Esophagus muscularis mucosa (tissue), 4 donors: ENCODE data around the gene RPP40. TPM values are rescaled to one million over a fixed set of nuclear protein-coding genes. Genes with fewer than 3 reads are reported as not detected.

Experiments used
- DNase-seq: peaks from one replicate; pipeline ENCODE4 v3.0.0-alpha.2; 2017; ENCODE audit errors: extremely low spot score
- H3K27ac ChIP-seq, 4 donors: fragments of 200-600 bp; sonication (generic); replicated peaks in 1 of 4; 1 replicate in 3 of 4; 2 replicates in 1 of 4; pipeline ENCODE4 v1.5.1; 2016 to 2019; ENCODE audit warnings: mild to moderate bottlenecking in 1 of 4
- H3K27me3 ChIP-seq, 4 donors: fragments of 200-600 bp; sonication (generic); one replicate each; pipeline versions ENCODE4 v1.5.1 to v1.6.0; 2016 to 2019
- H3K36me3 ChIP-seq, 4 donors: fragments of 200-600 bp; sonication (generic); one replicate each; pipeline ENCODE4 v1.5.1; 2016 to 2019
- H3K4me1 ChIP-seq, 4 donors: fragments of 200-600 bp; sonication (generic); one replicate each; pipeline ENCODE4 v1.5.1; 2016 to 2019
- H3K4me3 ChIP-seq, 4 donors: fragments of 200-600 bp; sonication (generic); 1 replicate in 2 of 4; 2 replicates in 2 of 4; pipeline ENCODE4 v1.5.1; 2016 to 2019; ENCODE audit warnings: mild to moderate bottlenecking in 4 of 4, moderate library complexity in 1 of 4
- H3K9me3 ChIP-seq, 4 donors: fragments of 200-600 bp; sonication (generic); 1 replicate in 3 of 4; 2 replicates in 1 of 4; pipeline ENCODE4 v1.5.1; 2016 to 2019
- EP300 ChIP-seq: sonication (generic); formaldehyde crosslinking; IDR thresholded peaks from one replicate; pipeline ENCODE4 v1.6.1; 2017; ENCODE audit warnings: antibody characterized with exemption
- POLR2A ChIP-seq: fragments of 450-650 bp; IDR thresholded peaks from one replicate; pipeline ENCODE4 v1.6.1; 2017; ENCODE audit warnings: antibody characterized with exemption, moderate library complexity, mild to moderate bottlenecking, low read depth
- POLR2AphosphoS5 ChIP-seq, 2 donors: sonication (generic); formaldehyde crosslinking; IDR thresholded peaks; one replicate each; pipeline ENCODE4 v1.6.1; 2017; ENCODE audit warnings: antibody characterized with exemption in 2 of 2
- WGBS: methylation state at CpG from one replicate; pipeline ENCODE4 v1.1.5; 2018; 5-methylcytosine and 5-hydroxymethylcytosine counted together
- intact Hi-C: fragments of 100-400 bp; cut with DNase I; formaldehyde crosslinking; loops from one replicate; pipeline ENCODE4 v1.15.1; 2023
- total RNA-seq, 4 donors: library from RNA; depleted of rRNA; stranded (reverse); fragments of >200 nt; gene quantifications; one replicate each; pipeline versions ENCODE4 v1.1.0 to v1.2.1, GENCODE V29; 2016
- TF ChIP-seq, protein P1 (sequence below), 3 experiments: fragments of 200-600 bp in 2 of 3; fragments of 450-650 bp in 1 of 3; sonication (generic) in 2 of 3; IDR thresholded peaks; one replicate each; pipeline ENCODE4 v1.5.1; 2017 to 2019; ENCODE audit warnings: antibody characterized with exemption in 3 of 3, mild to moderate bottlenecking in 2 of 3, moderate library complexity in 1 of 3

Gene RPP40
- total RNA-seq, 4 donors from 2014 or later = 2.5 to 7.9 (median 3.8) TPM

DNA sequence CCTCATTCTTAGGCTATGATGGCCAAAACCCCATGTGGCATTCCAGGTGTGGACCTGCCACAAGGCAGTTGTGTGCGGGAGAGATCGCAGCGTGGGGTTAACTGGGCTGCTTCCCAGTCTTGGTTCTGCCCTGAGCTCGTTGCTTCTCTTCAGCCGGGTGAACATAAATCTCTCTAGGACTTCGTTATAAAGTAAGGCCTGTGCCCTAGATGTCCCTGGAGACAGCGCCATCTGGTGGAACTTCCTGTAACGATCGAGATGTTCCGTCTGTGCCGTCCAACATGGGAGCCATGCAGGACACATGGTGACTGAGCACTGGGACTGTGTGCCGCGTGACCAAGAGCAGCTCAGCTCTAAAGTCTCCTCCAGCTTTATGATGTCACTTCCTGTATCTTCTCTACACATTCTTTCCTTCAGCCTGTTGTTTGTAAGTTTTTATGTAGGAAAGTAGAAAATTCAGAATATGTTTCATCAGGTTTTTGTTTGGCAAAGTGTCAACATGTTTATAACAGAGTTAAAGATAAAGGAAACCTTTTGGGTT is 26.8 kb upstream of the RPP40 start:
- intact Hi-C loops = no loop called here
- WGBS = 29% methylated on average over 12 of the region's 13 CpGs
- DNase-seq = no peak

DNA sequence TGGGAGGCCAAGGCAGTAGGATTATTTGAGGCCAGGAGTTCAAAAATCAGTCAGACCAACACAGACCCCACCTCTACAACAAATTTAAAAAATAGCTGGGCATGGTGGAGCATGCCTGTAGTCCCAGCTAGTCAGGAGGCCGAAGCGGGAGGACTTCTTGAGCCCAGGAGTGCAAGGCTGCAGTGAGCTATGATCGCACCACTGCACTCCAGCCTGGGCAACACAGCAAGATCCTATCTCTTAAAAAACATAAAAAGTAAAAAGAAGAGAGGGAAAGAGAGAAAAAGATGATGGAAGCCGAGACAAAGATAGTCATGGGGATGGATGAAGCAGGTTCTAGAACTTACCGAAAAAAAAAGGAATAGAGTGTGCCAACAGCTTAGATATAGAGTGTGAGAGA is 25.8 kb upstream of the RPP40 start:
- Histone ChIP-seq H3K27me3 (no peaks in the 10 kb centered on the region), H3K4me3 (no peak overlapping the region), H3K36me3 (no peaks in the 10 kb centered on the region), H3K27ac (no peak overlapping the region), H3K4me1 (peaks cover 8 to 34% (median 19%) of the 10 kb centered on the region in 4 donors), H3K9me3 (no peaks in the 10 kb centered on the region)
- TF ChIP-seq EP300 = no peak
- intact Hi-C loops = loop anchor here (10.0 kb wide), 1 partner anchor 55 kb away; the partner anchor contains the start of gene PPP1R3G
- WGBS = 97% methylated on average over 5 of the region's 5 CpGs
- DNase-seq = no peak

More for the DNA sequence above, 26.8 kb upstream of the RPP40 start:
- Histone ChIP-seq H3K4me3 (no peak overlapping the region), H3K9me3 (no peaks in the 10 kb centered on the region), H3K4me1 (peaks cover 5 to 26% (median 13%) of the 10 kb centered on the region in 4 donors), H3K27ac (no peak overlapping the region), H3K36me3 (no peaks in the 10 kb centered on the region), H3K27me3 (no peaks in the 10 kb centered on the region)
- TF ChIP-seq POLR2A = no peak
- no peak for TF ChIP-seq EP300
- peak in 1 of 2 donors; percentile 64 for TF ChIP-seq POLR2AphosphoS5 (IDR thresholded peaks at IDR 0.05)
- TF ChIP-seq, protein P1, sequence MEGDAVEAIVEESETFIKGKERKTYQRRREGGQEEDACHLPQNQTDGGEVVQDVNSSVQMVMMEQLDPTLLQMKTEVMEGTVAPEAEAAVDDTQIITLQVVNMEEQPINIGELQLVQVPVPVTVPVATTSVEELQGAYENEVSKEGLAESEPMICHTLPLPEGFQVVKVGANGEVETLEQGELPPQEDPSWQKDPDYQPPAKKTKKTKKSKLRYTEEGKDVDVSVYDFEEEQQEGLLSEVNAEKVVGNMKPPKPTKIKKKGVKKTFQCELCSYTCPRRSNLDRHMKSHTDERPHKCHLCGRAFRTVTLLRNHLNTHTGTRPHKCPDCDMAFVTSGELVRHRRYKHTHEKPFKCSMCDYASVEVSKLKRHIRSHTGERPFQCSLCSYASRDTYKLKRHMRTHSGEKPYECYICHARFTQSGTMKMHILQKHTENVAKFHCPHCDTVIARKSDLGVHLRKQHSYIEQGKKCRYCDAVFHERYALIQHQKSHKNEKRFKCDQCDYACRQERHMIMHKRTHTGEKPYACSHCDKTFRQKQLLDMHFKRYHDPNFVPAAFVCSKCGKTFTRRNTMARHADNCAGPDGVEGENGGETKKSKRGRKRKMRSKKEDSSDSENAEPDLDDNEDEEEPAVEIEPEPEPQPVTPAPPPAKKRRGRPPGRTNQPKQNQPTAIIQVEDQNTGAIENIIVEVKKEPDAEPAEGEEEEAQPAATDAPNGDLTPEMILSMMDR (IDR thresholded peaks at IDR 0.05) = peak; percentile 53 to 74 (median 54)

DNA sequence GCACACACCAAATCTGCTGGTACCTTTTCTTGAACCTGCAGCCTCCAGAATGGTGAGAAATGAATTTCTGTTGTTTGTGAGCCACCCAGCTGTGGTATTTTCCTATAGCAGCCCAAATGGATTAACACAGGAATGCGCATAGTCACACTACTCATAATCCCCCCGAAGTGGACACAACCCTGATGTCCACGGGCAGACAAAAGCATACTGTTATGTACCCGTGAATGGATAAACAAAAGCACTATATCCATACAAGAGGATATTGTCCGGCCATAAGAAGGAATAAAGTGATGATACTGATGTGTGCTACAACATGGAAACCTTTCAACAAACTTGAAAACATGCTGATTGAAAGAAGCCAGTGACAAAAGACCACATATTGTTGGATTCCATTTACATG is 25.1 kb upstream of the RPP40 start:
- no peak for TF ChIP-seq EP300
- TF ChIP-seq POLR2AphosphoS5 (IDR thresholded peaks at IDR 0.05) = no peak
- no peak for TF ChIP-seq POLR2A
- TF ChIP-seq, protein P1 (IDR thresholded peaks at IDR 0.05) = no peak
- no peaks in the 10 kb centered on the region for H3K9me3 ChIP-seq
- H3K4me3 ChIP-seq = no peak overlapping the region
- H3K27me3 ChIP-seq = no peaks in the 10 kb centered on the region
- WGBS = 89% methylated on average over 5 of the region's 5 CpGs
- H3K36me3 ChIP-seq = no peaks in the 10 kb centered on the region
- H3K27ac ChIP-seq = no peak overlapping the region
- no peak for DNase-seq
- intact Hi-C loops = loop anchor here (10.0 kb wide), 1 partner anchor 56 kb away; the partner anchor contains the start of gene PPP1R3G
- H3K4me1 ChIP-seq = peaks cover 8 to 34% (median 19%) of the 10 kb centered on the region in 4 donors

DNA sequence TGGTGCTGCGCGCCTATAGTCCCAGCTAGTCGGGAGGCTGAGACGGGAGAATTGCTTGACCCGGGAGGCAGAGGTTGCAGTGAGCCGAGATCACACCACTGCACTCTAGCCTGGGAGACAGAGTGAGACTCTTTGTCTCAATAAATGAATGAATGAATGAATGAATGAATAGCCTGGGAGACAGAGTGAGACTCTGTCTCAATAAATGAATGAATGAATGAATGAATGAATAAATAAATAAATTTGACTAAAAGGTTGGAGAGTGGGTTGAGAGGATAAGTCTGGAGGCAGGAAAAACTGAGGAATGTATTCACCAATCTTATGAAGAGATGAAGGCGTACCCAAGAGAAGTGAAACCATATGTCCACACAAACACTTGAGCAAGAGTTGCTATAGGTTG is 24.5 kb upstream of the RPP40 start:
- intact Hi-C loops = loop anchor here (10.0 kb wide), 1 partner anchor 56 kb away; the partner anchor contains the start of gene PPP1R3G

More for the DNA sequence above, 24.5 kb upstream of the RPP40 start:
- Histone ChIP-seq H3K4me3 (no peak overlapping the region), H3K27ac (no peak overlapping the region), H3K9me3 (no peaks in the 10 kb centered on the region), H3K27me3 (no peaks in the 10 kb centered on the region), H3K36me3 (no peaks in the 10 kb centered on the region), H3K4me1 (peaks cover 8 to 34% (median 19%) of the 10 kb centered on the region in 4 donors)
- 97% methylated on average over 7 of the region's 7 CpGs for WGBS
- TF ChIP-seq, protein P1 (IDR thresholded peaks at IDR 0.05) = no peak
- TF ChIP-seq POLR2AphosphoS5 (IDR thresholded peaks at IDR 0.05) (no peak), EP300 (no peak), POLR2A (no peak)
- no peak for DNase-seq
